ENCODE results near the gene DCST1. TPM values are rescaled to one million over a fixed set of nuclear protein-coding genes. Genes with fewer than 3 reads are reported as not detected.
A peak's percentile ranks its signal among the peaks of the same experiment; 100 is the strongest.

DCST1 gene
- total RNA-seq, 3 donors from 2014 or later = not detected

- no peak for ATAC-seq
- Mint-ChIP-seq H3K4me1 (ENCODE audit: low read depth) (peaks cover 6% of the 10 kb centered on the region), H3K4me3 (no peak overlapping the region), H3K27me3 (ENCODE audit: low read depth) (peaks cover 6% of the 10 kb centered on the region), H3K9me3 (no peaks in the 10 kb centered on the region), H3K36me3 (ENCODE audit: insufficient read depth) (no peaks in the 10 kb centered on the region)
- DNase-seq = no peak
These were observed 9.7 kb downstream of the DCST1 start for GRCh38 chr1:155043301-155043702.

- H3K9me3 Mint-ChIP-seq = no peaks in the 10 kb centered on the region
- H3K27me3 Mint-ChIP-seq (ENCODE audit: low read depth) = peaks cover 3% of the 10 kb centered on the region
- no peak for ATAC-seq
- H3K4me1 Mint-ChIP-seq (ENCODE audit: low read depth) = peaks cover 6% of the 10 kb centered on the region
- H3K36me3 Mint-ChIP-seq (ENCODE audit: insufficient read depth) = no peaks in the 10 kb centered on the region
- no peak overlapping the region for H3K4me3 Mint-ChIP-seq
- no peak for DNase-seq
These were observed 10.2 kb downstream of the DCST1 start for GRCh38 chr1:155043793-155044192.

- Mint-ChIP-seq H3K27me3 (ENCODE audit: low read depth) (peaks cover 3% of the 10 kb centered on the region), H3K36me3 (ENCODE audit: insufficient read depth) (no peaks in the 10 kb centered on the region), H3K4me1 (ENCODE audit: low read depth) (peaks cover 6% of the 10 kb centered on the region), H3K4me3 (no peak overlapping the region), H3K9me3 (no peaks in the 10 kb centered on the region)
- ATAC-seq = no peak
- DNase-seq = no peak
These were observed 10.7 kb downstream of the DCST1 start for GRCh38 chr1:155044365-155044764.

GRCh38 chr1:155044812-155045657 lies 11.4 kb downstream of the DCST1 start:
- no peak overlapping the region for H3K4me3 Mint-ChIP-seq

GRCh38 chr1:155048449-155049334 lies 15.1 kb downstream of the DCST1 start:
- Mint-ChIP-seq H3K27me3 (ENCODE audit: low read depth) (peaks cover 3% of the 10 kb centered on the region), H3K4me3 (no peak overlapping the region), H3K36me3 (ENCODE audit: insufficient read depth) (no peaks in the 10 kb centered on the region), H3K9me3 (no peaks in the 10 kb centered on the region), H3K4me1 (ENCODE audit: low read depth) (peaks cover 26% of the 10 kb centered on the region)
- DNase-seq (no peak), ATAC-seq (no peak)

More at GRCh38 chr1:155044812-155045657, 11.4 kb downstream of the DCST1 start:
- H3K27me3 Mint-ChIP-seq (ENCODE audit: low read depth) = peaks cover 3% of the 10 kb centered on the region
- DNase-seq = peak; percentile 49
- peaks cover 7% of the 10 kb centered on the region for H3K4me1 Mint-ChIP-seq (ENCODE audit: low read depth)
- H3K36me3 Mint-ChIP-seq (ENCODE audit: insufficient read depth) = no peaks in the 10 kb centered on the region
- no peaks in the 10 kb centered on the region for H3K9me3 Mint-ChIP-seq
- ATAC-seq = peak; percentile 90 to 95

GRCh38 chr1:155049651-155050559 lies 16.3 kb downstream of the DCST1 start:
- H3K36me3 Mint-ChIP-seq (ENCODE audit: insufficient read depth) = no peaks in the 10 kb centered on the region
- H3K4me1 Mint-ChIP-seq (ENCODE audit: low read depth) = peaks cover 23% of the 10 kb centered on the region
- no peak for DNase-seq
- no peaks in the 10 kb centered on the region for H3K27me3 Mint-ChIP-seq (ENCODE audit: low read depth)
- H3K4me3 Mint-ChIP-seq = peak overlapping the region; percentile 85
- ATAC-seq = no peak
- H3K9me3 Mint-ChIP-seq = no peaks in the 10 kb centered on the region

- DNase-seq (peak; percentile 73), ATAC-seq (peak; percentile 87)
- H3K4me3 Mint-ChIP-seq = peak within 1 kb of the TSS; percentile 85
- H3K4me1 Mint-ChIP-seq (ENCODE audit: low read depth) = peaks cover 20% of the 10 kb centered on the region
- H3K27me3 Mint-ChIP-seq (ENCODE audit: low read depth) = no peaks in the 10 kb centered on the region
- H3K9me3 Mint-ChIP-seq = no peaks in the 10 kb centered on the region
- H3K36me3 Mint-ChIP-seq (ENCODE audit: insufficient read depth) = no peaks in the 10 kb centered on the region
These were observed 17.1 kb downstream of the DCST1 start, which contains the start of gene ADAM15 for GRCh38 chr1:155050560-155051341. Gene ADAM15 (plus strand): TSS chr1:155051316. CDS start chr1:155051387, 71 bp downstream.

GRCh38 chr1:155051342-155051776 lies 17.7 kb downstream of the DCST1 start:
- Mint-ChIP-seq H3K4me3 (peak overlapping the region; percentile 82), H3K27me3 (ENCODE audit: low read depth) (no peaks in the 10 kb centered on the region), H3K4me1 (ENCODE audit: low read depth) (peaks cover 20% of the 10 kb centered on the region), H3K36me3 (ENCODE audit: insufficient read depth) (peaks cover 2% of the 10 kb centered on the region), H3K9me3 (no peaks in the 10 kb centered on the region)
- ATAC-seq (no peak), DNase-seq (no peak)

- peaks cover 2% of the 10 kb centered on the region for H3K36me3 Mint-ChIP-seq (ENCODE audit: insufficient read depth)
- peak overlapping the region; percentile 82 for H3K4me3 Mint-ChIP-seq
- no peaks in the 10 kb centered on the region for H3K27me3 Mint-ChIP-seq (ENCODE audit: low read depth)
- DNase-seq (peak; percentile 44), ATAC-seq (peak; percentile 33 to 34)
- H3K9me3 Mint-ChIP-seq = no peaks in the 10 kb centered on the region
- peaks cover 20% of the 10 kb centered on the region for H3K4me1 Mint-ChIP-seq (ENCODE audit: low read depth)
These were observed 18.3 kb downstream of the DCST1 start for GRCh38 chr1:155051777-155052398.

- peak overlapping the region; percentile 82 for H3K4me3 Mint-ChIP-seq
- DNase-seq (no peak), ATAC-seq (no peak)
- no peaks in the 10 kb centered on the region for H3K27me3 Mint-ChIP-seq (ENCODE audit: low read depth)
- no peaks in the 10 kb centered on the region for H3K9me3 Mint-ChIP-seq
- peaks cover 5% of the 10 kb centered on the region for H3K36me3 Mint-ChIP-seq (ENCODE audit: insufficient read depth)
- peaks cover 20% of the 10 kb centered on the region for H3K4me1 Mint-ChIP-seq (ENCODE audit: low read depth)
These were observed 19.1 kb downstream of the DCST1 start for GRCh38 chr1:155052439-155053395.

GRCh38 chr1:155053531-155054105 lies 20.0 kb downstream of the DCST1 start:
- ATAC-seq (no peak), DNase-seq (no peak)
- Mint-ChIP-seq H3K36me3 (ENCODE audit: insufficient read depth) (peaks cover 6% of the 10 kb centered on the region), H3K27me3 (ENCODE audit: low read depth) (no peaks in the 10 kb centered on the region), H3K4me3 (peak overlapping the region; percentile 82), H3K9me3 (no peaks in the 10 kb centered on the region), H3K4me1 (ENCODE audit: low read depth) (peaks cover 20% of the 10 kb centered on the region)

GRCh38 chr1:155057104-155057503 lies 23.5 kb downstream of the DCST1 start:
- H3K9me3 Mint-ChIP-seq = no peaks in the 10 kb centered on the region
- ATAC-seq = no peak
- DNase-seq = no peak
- peaks cover 21% of the 10 kb centered on the region for H3K4me1 Mint-ChIP-seq (ENCODE audit: low read depth)
- no peaks in the 10 kb centered on the region for H3K27me3 Mint-ChIP-seq (ENCODE audit: low read depth)
- peaks cover 10% of the 10 kb centered on the region for H3K36me3 Mint-ChIP-seq (ENCODE audit: insufficient read depth)
- no peak overlapping the region for H3K4me3 Mint-ChIP-seq
